Erythroblast (primary cell): ENCODE results near the gene CENPI.

Experiments used
- GATA1 ChIP-seq: IDR thresholded peaks from 2 replicates; pipeline ENCODE4 v1.6.1; 2011; ENCODE audit warnings: low read depth, mild to moderate bottlenecking, control low read depth, low read length, moderate library complexity
- POLR2A ChIP-seq: IDR thresholded peaks from 2 replicates; pipeline ENCODE4 v1.6.1; 2011; ENCODE audit warnings: mild to moderate bottlenecking, low read length

GRCh38 chrX:101108284-101108683, 10.3 kb downstream of the CENPI start:
- TF ChIP-seq POLR2A (no peak), GATA1 (no peak)
